Measurements from ENCODE around the gene HOXA7. TPM values are rescaled to one million over a fixed set of nuclear protein-coding genes. Genes with fewer than 3 reads are reported as not detected.

HOXA7 gene
- total and polyA plus RNA-seq, 10 of the 15 experiments (the other 5 are each of a cell fraction or from before 2014, with no cell fraction given), result not detected

- no peaks in the 10 kb centered on the region; the same call in 2 of the 3 replicates for H3K9me3 ChIP-seq (replicated peaks; ENCODE audit: control insufficient read depth, insufficient read depth, low read length)
- H3K9ac ChIP-seq (ENCODE audit: control insufficient read depth, insufficient read depth, low read length), result no peak overlapping the region
- no TSS peak for BruUV-seq (replicated peaks)
- H2AFZ ChIP-seq (ENCODE audit: control insufficient read depth, low read depth, low read length), result no peak overlapping the region
- DNase-seq (ENCODE audit: low read depth, low spot score), result no peak
- ChIA-PET POLR2A (no interaction called here), RAD21 (ENCODE audit: unreplicated experiment) (no interaction called here), SMC1A (ENCODE audit: uncharacterized antibody, unreplicated experiment) (no interaction called here), CTCF (no interaction called here)
- no peaks in the 10 kb centered on the region; a peak in 1 of 4 replicates for H3K36me3 ChIP-seq (ENCODE audit: control insufficient read depth in 2 of 2, insufficient read depth in 2 of 2, low read length in 1 of 2)
- FAIRE-seq, result no peak
- no peak overlapping the region for H3K4me2 ChIP-seq (ENCODE audit: control insufficient read depth, insufficient read depth)
- peaks cover 24 to 29% of the 10 kb centered on the region in 2 experiments for H3K27me3 ChIP-seq (replicated peaks in 1 of 2; ENCODE audit: control insufficient read depth in 2 of 2, insufficient read depth in 2 of 2, low read length in 1 of 2)
- ATAC-seq, result no peak
- no peak overlapping the region for H3K4me3 ChIP-seq
- no peak for TF ChIP-seq LARP7 (IDR thresholded peaks at IDR 0.05)
- no peak for TF ChIP-seq RAD21 (IDR thresholded peaks at IDR 0.05; ENCODE audit: insufficient read depth, low read depth, low read length)
- no peak for TF ChIP-seq PAX8 (IDR thresholded peaks at IDR 0.05)
- TF ChIP-seq CEBPB (IDR thresholded peaks at IDR 0.05; ENCODE audit: borderline replicate concordance in 1 of 2, low read depth in 2 of 2, low read length in 2 of 2), result no peak
- no peak for TF ChIP-seq RBBP5 (conservative IDR thresholded peaks at IDR 0.05)
- no peak for TF ChIP-seq ZNF687 (IDR thresholded peaks at IDR 0.05)
- TF ChIP-seq USF1 (IDR thresholded peaks at IDR 0.05; ENCODE audit: borderline replicate concordance, extremely low read length, insufficient read depth, low read depth, low read length), result no peak
- TF ChIP-seq BRCA1 (IDR thresholded peaks at IDR 0.05; ENCODE audit: low read depth, low read length), result no peak
- no peak for TF ChIP-seq MTA2 (IDR thresholded peaks at IDR 0.05; ENCODE audit: low read depth)
- no peak for TF ChIP-seq PAX5 (IDR thresholded peaks at IDR 0.05; ENCODE audit: borderline replicate concordance, low read depth, low read length)
- no peak for TF ChIP-seq MXI1 (IDR thresholded peaks at IDR 0.05; ENCODE audit: low read depth, low read length)
- TF ChIP-seq KDM1A (IDR thresholded peaks at IDR 0.05; ENCODE audit: borderline replicate concordance), result no peak
- TF ChIP-seq RAD51 (IDR thresholded peaks at IDR 0.05), result no peak
- intact Hi-C loops (cut with micrococcal nuclease; ENCODE audit: unreplicated experiment), result no loop called here
- H3K79me2 ChIP-seq (ENCODE audit: control insufficient read depth, insufficient read depth, low read length), result no peaks in the 10 kb centered on the region
- in situ Hi-C loops (cut with MboI), result loop anchor here (25.0 kb wide), 1 partner anchor 1085 kb away; no protein-coding TSS in a partner anchor
- WGBS (ENCODE audit: insufficient coverage, insufficient replicate concordance, low lambda C conversion rate, missing lambda C conversion rate), result 38% methylated on average over 10 of the region's 10 CpGs
- H3K4me1 ChIP-seq (ENCODE audit: control insufficient read depth, insufficient read depth, low read length), result no peaks in the 10 kb centered on the region
- no peak overlapping the region for H3K27ac ChIP-seq (ENCODE audit: control insufficient read depth, insufficient read depth)
- no peaks in the 10 kb centered on the region for H4K20me1 ChIP-seq (ENCODE audit: control insufficient read depth, insufficient read depth)
Measured at GRCh38 chr7:27172315-27172774, 15.9 kb upstream of the HOXA7 start.
